ENCODE data around the gene PLEKHH2.

- TF ChIP-seq CTCF (IDR thresholded peaks at IDR 0.05 in 8 of 11, conservative IDR thresholded peaks at IDR 0.05 in 3 of 11) (no peak), POLR2A (IDR thresholded peaks at IDR 0.05) (no peak), POLR2AphosphoS5 (IDR thresholded peaks at IDR 0.05) (no peak)
Observed at GRCh38 chr2:43736637-43737036, 99.6 kb downstream of the PLEKHH2 start.
